GM21515 (cell line): Measurements from ENCODE around the gene STOX2.

ENCODE experiments used
- ATAC-seq: cut with Tn5 transposase; IDR thresholded peaks from one replicate; pipeline ENCODE4 v1.9.1; 2021; ENCODE audit not compliant: unreplicated experiment

STOX2 gene, protein sequence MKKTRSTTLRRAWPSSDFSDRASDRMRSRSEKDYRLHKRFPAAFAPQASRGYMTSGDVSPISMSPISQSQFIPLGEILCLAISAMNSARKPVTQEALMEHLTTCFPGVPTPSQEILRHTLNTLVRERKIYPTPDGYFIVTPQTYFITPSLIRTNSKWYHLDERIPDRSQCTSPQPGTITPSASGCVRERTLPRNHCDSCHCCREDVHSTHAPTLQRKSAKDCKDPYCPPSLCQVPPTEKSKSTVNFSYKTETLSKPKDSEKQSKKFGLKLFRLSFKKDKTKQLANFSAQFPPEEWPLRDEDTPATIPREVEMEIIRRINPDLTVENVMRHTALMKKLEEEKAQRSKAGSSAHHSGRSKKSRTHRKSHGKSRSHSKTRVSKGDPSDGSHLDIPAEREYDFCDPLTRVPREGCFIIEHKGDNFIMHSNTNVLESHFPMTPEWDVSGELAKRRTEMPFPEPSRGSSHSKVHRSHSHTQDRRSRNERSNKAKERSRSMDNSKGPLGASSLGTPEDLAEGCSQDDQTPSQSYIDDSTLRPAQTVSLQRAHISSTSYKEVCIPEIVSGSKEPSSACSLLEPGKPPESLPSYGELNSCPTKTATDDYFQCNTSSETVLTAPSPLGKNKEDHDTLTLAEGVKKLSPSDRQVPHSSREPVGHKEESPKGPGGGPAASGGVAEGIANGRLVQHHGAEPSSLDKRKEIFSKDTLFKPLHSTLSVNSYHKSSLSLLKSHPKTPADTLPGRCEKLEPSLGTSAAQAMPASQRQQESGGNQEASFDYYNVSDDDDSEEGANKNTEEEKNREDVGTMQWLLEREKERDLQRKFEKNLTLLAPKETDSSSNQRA (N-terminal part only)

GRCh38 chr4:183905081-183905592 lies at the start of gene STOX2:
STOX2 (plus strand) TSS chr4:183905307; CDS start chr4:183906791, 1,484 bp downstream.
- no peak for ATAC-seq

- ATAC-seq: no peak
Observed at GRCh38 chr4:183855323-183856190, 49.5 kb upstream of the STOX2 start.

DNA sequence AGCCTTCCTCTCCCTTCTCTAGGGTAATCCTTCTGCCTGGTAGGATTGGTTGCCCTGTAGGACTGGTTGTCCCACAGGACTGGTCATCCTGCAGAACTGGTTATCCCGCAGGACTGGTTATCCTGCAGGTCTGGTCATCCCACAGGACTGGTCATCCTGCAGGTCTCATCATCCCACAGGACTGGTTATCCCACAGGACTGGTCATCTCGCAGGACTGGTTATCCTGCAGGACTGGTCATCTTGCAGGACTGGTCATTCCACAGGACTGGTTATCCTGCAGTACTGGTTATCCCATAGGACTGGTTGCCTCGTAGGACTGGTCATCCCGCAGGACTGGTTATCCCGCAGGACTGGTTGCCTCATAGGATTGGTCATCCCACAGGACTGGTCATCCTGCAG lies 48.1 kb upstream of the STOX2 start:
- ATAC-seq: no peak

DNA sequence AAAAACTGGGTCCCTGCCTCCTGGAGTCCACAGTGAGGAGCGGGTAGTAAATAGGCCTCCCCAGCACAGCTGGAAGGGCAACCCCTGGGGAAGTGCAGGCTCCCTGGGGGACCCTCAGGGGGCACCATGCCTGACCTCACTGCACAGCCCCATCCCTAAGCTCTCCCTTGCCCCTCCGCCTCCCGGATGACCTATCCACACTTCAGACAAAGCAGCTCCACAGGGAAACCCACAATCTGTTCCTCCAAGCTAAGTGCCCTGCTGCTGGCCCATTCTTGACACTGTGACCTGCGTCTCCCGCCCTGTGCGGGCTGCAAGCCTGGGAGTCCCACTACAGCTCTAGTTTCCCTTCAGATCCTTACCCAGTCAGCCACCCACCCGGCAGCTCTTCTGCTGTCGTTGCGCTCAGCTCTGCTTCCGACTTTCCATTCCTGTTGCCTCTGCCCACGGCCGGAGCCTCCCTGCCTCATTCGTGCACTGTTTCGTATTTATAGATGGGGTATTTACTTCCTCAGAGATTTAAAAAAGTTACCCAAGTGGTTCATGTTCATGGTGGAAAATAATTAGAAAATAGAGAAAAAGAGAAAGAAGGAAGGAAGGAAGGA lies 47.0 kb upstream of the STOX2 start:
- no peak for ATAC-seq

DNA sequence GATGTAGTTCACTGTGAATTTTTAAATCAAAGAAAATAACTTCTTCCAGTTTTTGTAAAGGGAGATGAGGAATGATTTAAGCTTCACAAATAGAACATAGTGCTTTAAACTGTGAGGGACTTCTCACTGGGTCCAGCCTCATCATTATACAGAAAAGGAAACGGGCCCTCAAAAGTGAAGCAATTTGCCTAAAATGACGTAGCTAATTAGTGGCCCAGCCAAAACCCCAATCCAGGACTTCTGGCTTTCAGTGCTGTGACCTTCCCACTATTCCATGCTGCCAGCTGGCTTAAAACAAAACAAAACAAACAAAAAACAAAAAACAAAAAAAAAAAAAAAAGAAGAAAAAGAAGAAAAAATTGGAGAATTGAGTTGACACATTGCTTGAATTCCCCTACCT lies 45.0 kb upstream of the STOX2 start:
- ATAC-seq: no peak

DNA sequence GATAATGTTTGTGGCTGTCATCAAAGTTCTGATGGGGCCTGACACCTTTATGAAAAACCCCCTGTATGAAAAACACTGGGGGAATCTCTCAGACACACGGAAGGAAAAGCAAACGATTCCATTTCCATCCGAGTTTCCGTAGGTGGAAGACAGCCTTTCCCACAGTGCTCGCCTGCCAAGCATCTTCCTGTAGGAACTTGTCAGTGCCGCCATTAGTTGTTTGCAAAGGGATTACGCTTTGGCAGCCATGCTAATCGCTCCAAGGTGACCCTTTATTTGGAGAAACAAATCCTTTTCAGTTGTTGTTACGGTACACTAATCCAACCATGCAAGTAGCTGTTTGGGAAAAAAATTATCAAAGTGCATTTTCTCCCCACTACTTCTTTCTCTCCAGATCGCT lies 44.4 kb upstream of the STOX2 start:
- no peak for ATAC-seq

GRCh38 chr4:183861426-183861825 lies 43.7 kb upstream of the STOX2 start:
- no peak for ATAC-seq

- ATAC-seq: no peak
Observed at GRCh38 chr4:183863155-183863825, 41.8 kb upstream of the STOX2 start.

DNA sequence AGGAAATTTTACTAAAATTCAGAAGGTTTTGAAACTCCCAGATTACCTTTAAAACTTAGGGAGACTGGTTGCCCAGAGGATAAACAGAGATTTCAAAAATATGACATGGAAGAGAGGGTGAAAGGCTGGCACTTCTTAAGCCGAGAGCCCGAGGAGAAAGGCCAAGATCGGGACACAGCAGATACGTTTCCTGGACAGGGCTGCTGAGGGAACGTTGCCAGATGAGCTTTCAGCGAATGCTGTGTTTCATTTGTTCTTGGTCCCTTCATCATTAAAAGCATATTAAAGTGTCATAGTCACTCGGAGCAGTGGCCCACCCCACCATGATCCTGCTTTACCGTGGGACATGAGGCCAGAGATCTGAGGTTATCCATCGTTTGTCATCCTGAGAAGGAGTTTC lies 37.9 kb upstream of the STOX2 start:
- no peak for ATAC-seq

GRCh38 chr4:183870997-183871396 lies 34.1 kb upstream of the STOX2 start:
- ATAC-seq: no peak

DNA sequence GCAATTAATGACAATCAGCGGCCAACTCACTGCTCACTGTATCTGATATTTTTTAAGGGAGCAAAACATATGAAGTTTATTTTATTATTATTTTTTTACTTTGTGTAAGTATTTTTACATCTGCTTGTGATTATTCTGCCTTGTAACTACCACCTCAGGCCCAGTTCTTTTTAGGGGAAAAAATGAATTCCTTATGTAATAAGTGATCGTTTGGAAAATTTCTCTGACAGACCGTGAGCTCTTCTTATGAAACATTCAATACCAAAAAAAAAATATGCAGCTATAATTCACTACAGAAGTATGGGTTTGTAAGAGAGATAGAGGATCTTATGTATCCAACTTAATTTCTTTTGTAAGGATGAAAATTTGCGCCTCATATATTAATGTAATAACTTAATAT lies 33.5 kb upstream of the STOX2 start:
- ATAC-seq: no peak

DNA sequence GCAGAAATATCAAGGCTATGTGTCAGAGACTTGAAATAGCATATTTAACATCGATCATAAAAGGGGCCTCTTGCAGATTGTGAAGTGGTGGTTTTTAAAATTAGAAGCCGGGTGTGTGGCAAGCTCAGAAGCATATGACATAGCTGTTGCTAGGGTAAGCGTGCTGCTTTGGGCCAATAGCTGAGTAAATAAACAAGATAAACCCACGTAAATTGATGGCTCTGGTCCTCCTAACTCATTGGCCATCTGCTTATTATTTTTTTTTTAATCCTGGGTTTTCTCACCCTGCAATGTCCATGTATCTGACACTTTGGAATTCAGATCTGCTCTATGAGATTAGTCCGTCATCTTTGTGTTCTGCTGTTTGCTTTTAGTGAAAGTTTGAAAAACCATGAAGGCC lies 32.6 kb upstream of the STOX2 start:
- ATAC-seq: no peak

- no peak for ATAC-seq
Observed at GRCh38 chr4:183873409-183874185, 31.5 kb upstream of the STOX2 start.

- no peak for ATAC-seq
Observed at GRCh38 chr4:183875251-183875825, 29.8 kb upstream of the STOX2 start.

GRCh38 chr4:183876268-183876934 lies 28.7 kb upstream of the STOX2 start:
- ATAC-seq: no peak

- no peak for ATAC-seq
Observed at GRCh38 chr4:183878251-183878970, 26.7 kb upstream of the STOX2 start.

- ATAC-seq: no peak
Observed at GRCh38 chr4:183885205-183885720, 19.8 kb upstream of the STOX2 start.
